GM19395 (cell line): ENCODE measurements around the gene PRRG3.
A peak's percentile ranks its signal among the peaks of the same experiment; 100 is the strongest.
"Not testable (repeated sequence)": the region's sequence is repeated elsewhere in the genome, so short reads cannot be mapped to it uniquely, and the experiment has no call there.

Experiments
- ATAC-seq: cut with Tn5 transposase; IDR thresholded peaks from one replicate; pipeline ENCODE4 v1.9.1; 2021; ENCODE audit warnings: mild to moderate bottlenecking, moderate library complexity; ENCODE audit not compliant: unreplicated experiment

The PRRG3 gene

DNA sequence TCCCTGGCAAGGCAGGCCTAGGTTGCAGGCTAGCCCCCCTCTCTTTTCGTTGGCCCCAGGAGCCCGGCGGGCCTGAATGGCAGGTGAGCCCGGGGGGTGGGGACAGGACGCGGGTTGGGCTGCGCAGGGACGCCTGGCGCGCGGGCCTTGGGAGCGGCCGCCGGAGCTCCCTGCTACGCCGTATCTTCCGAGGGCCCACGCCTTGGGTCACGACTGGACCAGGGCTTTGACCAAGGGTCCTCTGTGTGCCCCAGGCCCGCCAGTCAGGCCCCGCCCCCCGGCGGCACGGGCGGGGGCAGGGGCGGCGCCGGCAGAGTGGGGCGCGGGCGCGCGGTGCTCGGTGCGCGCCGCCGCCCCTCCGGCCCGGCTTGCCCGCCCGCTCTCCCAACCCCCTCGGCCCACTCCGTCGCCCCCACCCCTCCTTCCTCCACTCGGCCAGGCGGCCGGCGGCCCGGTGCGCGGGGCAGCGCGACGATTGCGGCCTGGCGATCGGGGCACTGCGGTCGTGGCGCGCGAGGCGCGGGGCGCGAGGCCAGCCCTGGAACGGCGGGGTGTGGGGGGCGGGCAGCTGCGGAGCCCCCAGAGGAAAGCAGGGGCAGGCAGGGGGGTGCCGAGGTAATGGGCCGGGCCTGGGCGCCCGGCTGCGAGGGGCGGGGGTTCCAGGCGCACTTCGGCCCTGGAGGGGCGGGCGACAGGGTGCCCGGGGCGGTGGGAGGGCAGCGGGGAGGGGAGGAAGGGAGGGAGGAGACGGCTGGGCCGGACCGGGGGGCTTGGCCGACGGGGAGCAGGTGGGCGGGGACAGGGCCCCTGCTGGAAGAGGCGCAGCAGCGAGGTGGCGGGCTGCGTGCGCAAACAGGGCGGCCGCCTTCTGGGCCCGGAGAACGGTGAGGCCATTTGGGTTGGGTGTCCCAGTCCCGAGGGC is at the start of gene PRRG3:
TSS of gene PRRG3 (plus strand) at position 798 of the 922 bp plus-strand sequence. CDS start 3,357 bp downstream, outside the sequence.
- ATAC-seq: no peak

DNA sequence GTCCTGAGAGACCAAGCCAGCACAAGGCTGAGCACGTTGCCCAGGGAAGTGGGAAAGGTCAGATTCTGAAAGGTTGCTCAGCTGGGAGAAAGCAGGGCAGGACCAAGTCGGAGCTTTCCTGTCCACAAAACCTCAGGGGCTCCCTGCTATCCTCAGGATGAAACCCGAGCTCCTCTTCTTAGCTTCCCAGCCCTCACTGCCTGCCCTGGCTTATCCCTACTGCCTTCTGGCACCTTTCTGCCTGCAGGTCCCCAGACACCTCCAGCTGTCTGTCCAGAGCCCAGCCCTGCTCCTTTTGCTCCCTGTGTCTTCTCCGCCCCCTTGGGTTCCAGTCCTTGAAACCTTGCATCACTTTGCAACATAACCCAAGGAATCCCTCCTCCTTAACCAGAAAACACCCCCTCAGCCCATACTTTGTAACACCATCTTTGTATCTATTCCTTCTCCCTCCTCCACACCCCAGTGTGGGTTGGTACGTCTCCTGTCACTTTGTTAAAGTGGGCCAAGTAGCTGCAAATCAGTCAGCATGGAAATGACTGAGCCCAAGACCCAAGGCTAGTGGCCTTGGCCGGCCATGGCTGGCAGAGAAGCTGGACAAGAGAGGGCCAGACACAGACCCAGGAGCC is 20.0 kb upstream of the PRRG3 start:
- ATAC-seq: no peak

GRCh38 chrX:151676196-151676595 is 19.1 kb upstream of the PRRG3 start:
- no peak for ATAC-seq

GRCh38 chrX:151679798-151680402 is 15.4 kb upstream of the PRRG3 start:
- no peak for ATAC-seq

DNA sequence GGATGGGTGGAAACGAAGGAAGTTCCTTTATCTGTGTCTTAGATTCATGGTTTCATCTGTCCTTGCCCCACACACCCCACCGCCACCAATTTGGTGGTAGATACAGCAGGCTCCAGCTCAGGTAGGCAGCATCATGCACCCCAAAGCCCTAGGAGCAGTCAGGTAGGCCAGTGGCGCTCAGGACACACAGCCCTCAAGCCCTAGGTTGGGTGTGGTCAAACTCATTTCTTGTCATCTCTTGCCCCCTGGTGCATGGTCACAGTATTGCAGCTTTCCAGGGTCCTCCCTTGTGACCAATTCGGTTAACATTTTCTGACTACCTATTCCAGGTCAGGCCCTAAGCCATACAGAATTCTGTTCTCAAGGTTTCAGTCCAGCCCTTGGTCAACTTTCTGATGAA is 14.5 kb upstream of the PRRG3 start:
- peak; percentile 97 for ATAC-seq

DNA sequence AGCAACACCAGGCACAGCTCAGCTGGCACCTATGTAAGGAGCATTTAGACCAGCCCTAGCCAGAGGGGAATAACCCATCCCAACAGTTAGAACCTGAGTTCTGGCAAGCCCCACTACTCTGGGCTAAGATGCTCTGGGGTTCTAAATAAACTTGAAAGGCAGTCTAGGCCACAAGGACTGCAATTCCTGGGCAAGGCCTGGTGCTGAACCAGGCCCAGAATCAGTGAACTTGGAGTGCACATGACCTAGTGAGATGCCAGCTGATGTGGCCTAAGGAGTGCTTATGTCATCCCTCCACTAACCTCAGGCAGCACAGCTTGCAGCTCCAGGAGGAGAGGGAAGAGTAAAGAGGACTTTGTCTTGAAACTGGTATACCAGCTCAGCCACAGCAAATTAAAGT is 7.6 kb upstream of the PRRG3 start:
- no peak for ATAC-seq

DNA sequence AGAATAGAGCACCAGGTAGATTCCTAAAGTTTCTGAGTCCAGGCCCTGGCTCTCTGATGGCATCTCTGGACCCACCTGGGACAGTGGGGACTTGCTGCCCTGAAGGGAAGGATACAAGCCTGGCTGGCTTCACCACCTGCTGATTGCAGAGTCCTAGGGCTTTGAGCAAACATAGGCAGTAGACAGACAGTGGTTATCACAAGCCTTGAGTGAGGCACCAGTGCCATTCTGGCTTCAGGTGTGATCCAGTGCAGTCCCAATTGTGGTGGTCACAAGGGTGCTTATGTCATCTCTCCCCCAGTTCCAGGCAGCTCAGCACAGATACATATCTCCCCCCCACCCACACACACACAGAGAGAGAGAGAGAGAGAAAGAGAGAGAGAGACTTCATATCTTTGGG is 6.6 kb upstream of the PRRG3 start:
- no peak for ATAC-seq

DNA sequence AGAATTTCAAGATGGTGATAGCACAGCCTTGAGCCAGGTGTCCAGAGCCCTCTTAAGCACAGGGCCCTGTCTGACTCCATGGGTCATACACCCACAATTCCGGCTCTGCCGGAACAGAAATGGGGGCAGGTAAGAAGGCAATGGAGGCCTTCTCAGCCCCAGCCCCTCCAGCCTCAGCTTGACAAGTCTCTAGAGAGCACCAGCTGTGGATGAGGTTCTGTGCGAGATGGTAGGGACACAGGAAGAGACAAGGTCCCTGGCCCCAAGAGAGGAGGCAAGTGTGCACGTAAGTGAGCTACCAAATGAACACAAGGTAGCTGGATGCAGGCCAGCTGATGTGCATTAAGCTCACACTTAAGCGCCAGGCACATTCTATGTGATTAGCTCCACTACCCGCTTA is 2.4 kb upstream of the PRRG3 start:
- no peak for ATAC-seq

DNA sequence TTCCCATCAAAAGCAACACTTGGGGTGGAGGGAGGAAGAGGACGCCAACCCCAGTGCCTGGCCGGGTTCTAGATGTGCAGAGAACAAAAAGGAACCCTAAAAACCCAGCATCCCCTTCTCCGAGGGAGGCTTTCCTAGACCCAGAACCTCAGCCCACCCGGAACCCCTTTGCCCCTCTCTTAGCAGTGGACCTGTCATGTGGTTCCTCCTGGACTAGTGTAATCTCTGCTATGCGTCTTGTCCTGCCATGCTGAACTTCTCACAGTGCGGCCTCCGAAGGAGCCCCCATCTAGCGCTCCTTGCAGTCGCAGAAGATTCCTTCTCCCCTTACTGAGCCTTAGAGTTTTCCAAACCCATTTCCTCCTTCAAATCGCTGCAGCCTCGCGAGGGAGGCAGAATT is 1.1 kb upstream of the PRRG3 start:
- ATAC-seq: no peak

DNA sequence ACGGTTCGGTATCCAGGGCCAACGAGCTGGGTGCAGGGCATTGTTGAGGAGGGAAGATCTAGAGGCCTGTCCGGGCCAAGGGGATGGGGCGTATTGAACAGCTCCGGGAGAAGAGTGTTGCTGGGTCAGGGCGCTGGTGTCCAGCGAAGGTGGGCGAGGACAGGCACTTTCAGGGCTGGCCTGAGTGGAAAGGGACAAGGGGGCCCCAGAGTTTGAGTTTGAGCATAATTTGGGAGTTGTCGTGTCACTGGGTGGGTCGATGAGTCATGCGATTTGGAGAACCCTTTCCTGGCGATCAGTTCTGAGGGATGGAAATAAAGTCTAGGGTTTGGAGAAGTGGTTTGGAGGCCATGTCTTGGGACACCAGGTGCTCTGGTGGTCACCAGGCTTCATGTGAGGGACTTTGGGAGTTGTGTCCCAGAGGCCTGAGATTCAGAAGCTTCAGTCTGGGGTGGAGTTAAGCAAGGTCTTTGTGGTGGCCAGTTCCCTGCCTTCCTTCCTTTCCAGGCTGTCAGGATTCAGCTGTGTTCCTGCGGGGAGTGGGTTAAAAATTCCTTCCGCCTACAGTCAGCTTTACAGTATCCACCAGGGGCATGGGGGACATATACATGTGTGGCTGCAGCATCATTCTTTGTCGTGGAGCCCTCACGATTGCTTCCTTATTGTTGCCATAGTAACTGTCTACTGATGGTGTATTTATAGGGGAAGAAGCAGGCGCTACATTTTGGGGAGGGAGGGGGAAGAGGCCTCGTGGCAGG is 504 bp downstream of the PRRG3 start:
- ATAC-seq: no peak

GRCh38 chrX:151697082-151697481 is 1.8 kb downstream of the PRRG3 start:
- not testable (repeated sequence) for ATAC-seq

- ATAC-seq: no peak
Measured at GRCh38 chrX:151697522-151697921, 2.3 kb downstream of the PRRG3 start.

DNA sequence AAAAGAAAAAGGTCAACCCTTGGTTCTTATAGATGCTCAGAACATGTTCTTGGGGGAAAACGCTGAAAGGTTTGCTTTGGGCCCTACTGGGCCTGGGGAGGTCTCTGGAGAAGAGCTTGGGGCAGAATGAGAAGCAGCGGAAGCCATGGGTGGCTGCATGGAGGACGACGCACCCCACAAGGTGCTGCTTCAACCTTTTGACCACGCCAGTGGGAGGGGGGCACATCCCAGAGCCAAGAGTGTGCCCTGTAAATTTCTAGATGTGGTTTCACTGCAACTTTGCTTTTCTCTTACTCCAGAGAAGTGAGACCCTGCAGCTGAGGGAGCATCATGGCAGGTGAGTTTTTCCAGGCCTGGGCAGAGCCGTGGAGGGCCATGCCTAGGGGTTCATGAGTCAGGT is 3.2 kb downstream of the PRRG3 start:
- ATAC-seq: no peak

DNA sequence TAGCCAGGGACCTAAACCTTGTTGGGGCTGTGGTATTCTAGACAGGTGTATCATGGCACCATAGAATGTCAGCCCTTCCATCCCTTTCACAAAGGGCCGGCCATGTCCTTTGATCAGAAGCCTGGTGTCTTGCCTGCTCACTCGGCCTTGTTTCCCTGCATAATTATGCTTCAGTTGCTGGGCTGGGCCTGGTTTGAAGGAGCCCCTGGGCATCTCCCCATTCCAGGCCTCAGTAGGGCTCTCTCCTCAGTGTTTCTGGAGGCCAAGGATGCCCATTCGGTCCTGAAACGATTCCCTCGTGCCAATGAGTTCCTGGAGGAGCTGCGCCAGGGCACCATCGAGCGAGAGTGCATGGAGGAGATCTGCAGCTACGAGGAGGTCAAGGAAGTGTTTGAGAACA is 4.5 kb downstream of the PRRG3 start:
- ATAC-seq: no peak

- ATAC-seq: no peak
Measured at GRCh38 chrX:151700581-151700980, 5.3 kb downstream of the PRRG3 start.

DNA sequence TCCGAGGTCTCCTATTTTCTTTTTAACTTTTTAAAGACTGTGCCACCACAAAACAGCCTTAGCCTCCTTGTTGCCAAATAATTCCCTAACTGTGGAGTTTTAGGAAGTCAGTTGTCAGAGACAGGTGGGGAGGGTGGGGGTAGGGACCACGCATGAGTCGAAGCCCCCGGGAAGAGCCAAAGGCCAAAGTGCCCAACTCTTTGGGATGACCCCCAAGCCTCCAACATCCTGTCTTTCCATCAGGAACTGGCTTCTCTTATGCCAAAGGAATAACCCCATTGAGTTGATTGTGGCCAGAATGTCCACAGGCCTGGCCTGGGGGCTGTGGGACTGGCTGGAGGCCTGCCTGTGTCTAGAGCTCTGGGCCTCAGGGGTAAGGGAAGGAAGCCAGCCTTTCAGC is 5.8 kb downstream of the PRRG3 start:
- no peak for ATAC-seq

DNA sequence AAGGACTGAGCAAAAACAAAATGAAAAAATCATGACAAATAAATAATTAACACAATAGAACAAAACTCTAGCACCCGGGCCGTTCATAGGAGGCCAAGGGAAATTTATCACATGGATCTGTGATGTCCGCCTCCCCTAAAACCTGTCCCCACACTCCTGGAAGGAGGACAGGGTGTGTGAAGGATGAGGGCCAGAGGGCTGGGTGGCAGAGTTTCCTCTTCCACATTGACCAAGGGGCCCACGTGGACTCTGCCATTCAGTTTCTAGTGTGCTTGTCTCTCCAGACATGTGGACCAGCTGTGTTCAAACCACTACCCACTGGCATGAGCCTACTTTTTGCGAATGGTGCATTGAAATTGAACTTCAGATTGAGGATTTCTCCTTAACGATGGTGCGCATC is 6.3 kb downstream of the PRRG3 start:
- ATAC-seq: no peak

GRCh38 chrX:151702026-151702714 is 6.9 kb downstream of the PRRG3 start:
- no peak for ATAC-seq

- no peak for ATAC-seq
Measured at GRCh38 chrX:151702741-151703340, 7.6 kb downstream of the PRRG3 start.

- ATAC-seq: no peak
Measured at GRCh38 chrX:151703487-151703886, 8.2 kb downstream of the PRRG3 start.
